Measurements from ENCODE around the gene NT5M.

The NT5M gene

GRCh38 chr17:17351901-17352781 lies 49.0 kb downstream of the NT5M start:
- no peak for TF ChIP-seq POLR2AphosphoS5 (IDR thresholded peaks at IDR 0.05; ENCODE audit: low read depth, low read length)
- TF ChIP-seq TAF1 (IDR thresholded peaks at IDR 0.05; ENCODE audit: borderline replicate concordance, low read depth, low read length) = no peak
- TF ChIP-seq POLR2A (IDR thresholded peaks at IDR 0.05; ENCODE audit: low read depth, low read length) = no peak
- DNase-seq (ENCODE audit: insufficient read length) (no peak), FAIRE-seq (no peak)

- FAIRE-seq (no peak), DNase-seq (ENCODE audit: insufficient read length) (no peak)
- TF ChIP-seq TAF1 (IDR thresholded peaks at IDR 0.05; ENCODE audit: borderline replicate concordance, low read depth, low read length) = no peak
- no peak for TF ChIP-seq POLR2AphosphoS5 (IDR thresholded peaks at IDR 0.05; ENCODE audit: low read depth, low read length)
- TF ChIP-seq POLR2A (IDR thresholded peaks at IDR 0.05; ENCODE audit: low read depth, low read length) = no peak
Observed at GRCh38 chr17:17352836-17353624, 49.9 kb downstream of the NT5M start.

GRCh38 chr17:17353625-17354484 lies 50.7 kb downstream of the NT5M start:
- peak; percentile 7 for DNase-seq (ENCODE audit: insufficient read length)
- TF ChIP-seq TAF1 (IDR thresholded peaks at IDR 0.05; ENCODE audit: borderline replicate concordance, low read depth, low read length) (no peak), POLR2AphosphoS5 (IDR thresholded peaks at IDR 0.05; ENCODE audit: low read depth, low read length) (no peak), POLR2A (IDR thresholded peaks at IDR 0.05; ENCODE audit: low read depth, low read length) (no peak)
- no peak for FAIRE-seq

GRCh38 chr17:17354560-17355349 lies 51.6 kb downstream of the NT5M start:
- DNase-seq (ENCODE audit: insufficient read length) (peak; percentile 76), FAIRE-seq (peak; percentile 94)
- TF ChIP-seq POLR2A (IDR thresholded peaks at IDR 0.05; ENCODE audit: low read depth, low read length) = no peak
- no peak for TF ChIP-seq TAF1 (IDR thresholded peaks at IDR 0.05; ENCODE audit: borderline replicate concordance, low read depth, low read length)
- TF ChIP-seq POLR2AphosphoS5 (IDR thresholded peaks at IDR 0.05; ENCODE audit: low read depth, low read length) = no peak

- FAIRE-seq = no peak
- no peak for TF ChIP-seq POLR2A (IDR thresholded peaks at IDR 0.05; ENCODE audit: low read depth, low read length)
- no peak for TF ChIP-seq TAF1 (IDR thresholded peaks at IDR 0.05; ENCODE audit: borderline replicate concordance, low read depth, low read length)
- no peak for TF ChIP-seq POLR2AphosphoS5 (IDR thresholded peaks at IDR 0.05; ENCODE audit: low read depth, low read length)
- DNase-seq (ENCODE audit: insufficient read length) = peak; percentile 6
Observed at GRCh38 chr17:17355426-17355825, 52.3 kb downstream of the NT5M start.

- DNase-seq (ENCODE audit: insufficient read length) (peak; percentile 69), FAIRE-seq (peak; percentile 58)
- TF ChIP-seq POLR2AphosphoS5 (IDR thresholded peaks at IDR 0.05; ENCODE audit: low read depth, low read length) = no peak
- no peak for TF ChIP-seq TAF1 (IDR thresholded peaks at IDR 0.05; ENCODE audit: borderline replicate concordance, low read depth, low read length)
- TF ChIP-seq POLR2A (IDR thresholded peaks at IDR 0.05; ENCODE audit: low read depth, low read length) = no peak
Observed at GRCh38 chr17:17356149-17356930, 53.2 kb downstream of the NT5M start.

- TF ChIP-seq TAF1 (IDR thresholded peaks at IDR 0.05; ENCODE audit: borderline replicate concordance, low read depth, low read length) (no peak), POLR2AphosphoS5 (IDR thresholded peaks at IDR 0.05; ENCODE audit: low read depth, low read length) (no peak), POLR2A (IDR thresholded peaks at IDR 0.05; ENCODE audit: low read depth, low read length) (no peak)
- DNase-seq (ENCODE audit: insufficient read length) = no peak
- FAIRE-seq = no peak
Observed at GRCh38 chr17:17356931-17357270, 53.7 kb downstream of the NT5M start.

GRCh38 chr17:17358060-17358751 lies 55.0 kb downstream of the NT5M start:
- FAIRE-seq (no peak), DNase-seq (ENCODE audit: insufficient read length) (no peak)
- TF ChIP-seq POLR2AphosphoS5 (IDR thresholded peaks at IDR 0.05; ENCODE audit: low read depth, low read length) = no peak
- TF ChIP-seq TAF1 (IDR thresholded peaks at IDR 0.05; ENCODE audit: borderline replicate concordance, low read depth, low read length) = no peak
- TF ChIP-seq POLR2A (IDR thresholded peaks at IDR 0.05; ENCODE audit: low read depth, low read length) = no peak

- TF ChIP-seq TAF1 (IDR thresholded peaks at IDR 0.05; ENCODE audit: borderline replicate concordance, low read depth, low read length) (no peak), POLR2A (IDR thresholded peaks at IDR 0.05; ENCODE audit: low read depth, low read length) (no peak), POLR2AphosphoS5 (IDR thresholded peaks at IDR 0.05; ENCODE audit: low read depth, low read length) (no peak)
- DNase-seq (ENCODE audit: insufficient read length) = no peak
- no peak for FAIRE-seq
Observed at GRCh38 chr17:17358866-17359265, 55.7 kb downstream of the NT5M start.
